OCI-LY1 (cell line): ENCODE data around the gene LYPLA2.

Source experiments
- CTCF ChIP-seq: fragments of 200-600 bp; sonication (generic), shearing (Covaris generic); IDR thresholded peaks from 2 replicates; pipeline ENCODE4 v1.5.1; 2017; ENCODE audit warnings: mild to moderate bottlenecking, antibody characterized with exemption, low read length, moderate library complexity, mixed read lengths
- EZH2 ChIP-seq: fragments of 200-600 bp; sonication (generic), shearing (Covaris generic); IDR thresholded peaks from 2 replicates; pipeline ENCODE4 v1.8.0; 2017; ENCODE audit warnings: borderline replicate concordance, mixed run types, mild to moderate bottlenecking, antibody characterized with exemption, low read length, moderate library complexity, mixed read lengths

GRCh38 chr1:23827717-23828116 is 36.8 kb downstream of the LYPLA2 start:
- TF ChIP-seq CTCF: no peak
- TF ChIP-seq EZH2: no peak
